Measurements from ENCODE around the gene FOXS1.
"Not testable (repeated sequence)": the region's sequence is repeated elsewhere in the genome, so short reads cannot be mapped to it uniquely, and the experiment has no call there.

Gene FOXS1

DNA sequence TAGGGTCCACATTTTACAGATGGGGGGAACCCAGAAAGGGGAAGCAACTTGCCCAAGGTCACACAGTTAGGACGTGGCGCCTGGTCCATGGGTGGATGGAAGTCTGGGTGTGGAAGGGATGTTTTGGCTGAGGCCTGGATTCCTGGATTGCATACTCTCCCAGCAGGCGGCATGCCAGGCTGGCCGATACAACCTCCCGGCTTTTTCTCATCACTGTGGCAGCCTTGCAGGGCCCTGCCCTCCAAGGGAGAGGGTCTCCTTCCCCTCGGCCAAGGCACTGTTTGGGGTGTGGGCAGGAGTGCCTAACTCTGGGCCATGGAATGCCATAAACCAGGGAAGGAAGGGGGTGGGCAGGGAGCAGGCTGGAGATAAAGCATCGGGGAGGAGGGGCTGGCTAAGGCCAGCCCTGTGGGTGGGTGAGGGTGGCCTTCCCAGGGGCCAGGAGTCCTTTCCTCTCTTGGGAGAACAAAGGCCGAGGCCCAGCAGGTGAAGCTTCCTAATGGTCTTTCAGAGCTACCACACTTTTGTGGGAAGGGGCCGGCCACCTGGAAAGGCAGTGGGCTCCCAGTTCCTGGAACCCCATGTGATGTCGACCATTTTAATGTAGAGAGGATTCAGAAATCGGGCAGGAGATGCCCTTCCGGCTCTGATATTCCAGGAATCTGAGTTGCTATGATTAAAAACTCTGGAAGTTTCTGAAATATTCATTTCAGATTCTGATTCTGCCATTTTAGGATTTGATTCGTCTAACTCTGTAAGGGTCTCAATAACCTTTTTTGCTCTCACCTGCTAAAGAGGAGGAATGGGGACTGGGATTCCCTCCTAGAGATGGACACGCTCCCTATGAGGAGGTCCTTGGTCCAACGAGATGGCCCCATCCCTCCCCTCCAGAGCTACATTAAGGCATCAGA is 4.2 kb downstream of the FOXS1 start:
- DNase-seq (ENCODE audit: low read depth in 2 of 2) = no peak

DNA sequence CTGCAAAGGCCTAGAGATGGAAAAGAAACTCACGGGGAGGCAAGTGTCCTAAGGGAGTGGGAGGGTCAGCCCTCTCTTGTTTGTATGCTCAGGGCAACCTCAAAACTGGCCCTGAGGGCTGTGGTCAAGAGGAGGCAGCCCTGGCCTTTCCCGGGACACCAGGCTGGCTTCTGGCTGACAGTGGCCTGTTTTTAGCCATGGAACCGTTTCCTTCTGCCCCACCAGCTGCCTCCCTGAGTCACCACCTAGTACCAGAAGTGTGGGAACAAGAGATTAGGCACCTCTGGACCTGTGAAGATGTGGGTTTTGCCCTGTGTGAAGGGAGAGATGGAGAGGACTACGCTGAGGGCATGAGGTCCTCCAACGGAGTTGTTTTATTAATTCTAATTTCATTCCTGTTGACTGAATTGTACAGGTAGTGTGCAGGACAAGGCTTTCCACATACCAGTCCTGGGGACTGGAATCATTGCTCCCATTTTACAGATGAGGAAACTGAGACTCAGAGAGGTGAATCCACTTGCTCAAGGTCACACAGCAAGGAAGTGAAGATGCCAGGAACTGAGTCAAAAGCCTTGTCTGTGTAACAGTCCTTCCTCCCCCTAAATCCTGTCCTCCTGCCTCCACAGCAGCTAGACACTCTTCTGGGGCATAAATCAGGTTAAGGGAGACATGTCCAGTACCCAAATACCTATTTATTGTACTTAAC is 5.5 kb downstream of the FOXS1 start:
- no peak for DNase-seq (ENCODE audit: low read depth in 2 of 2)

DNA sequence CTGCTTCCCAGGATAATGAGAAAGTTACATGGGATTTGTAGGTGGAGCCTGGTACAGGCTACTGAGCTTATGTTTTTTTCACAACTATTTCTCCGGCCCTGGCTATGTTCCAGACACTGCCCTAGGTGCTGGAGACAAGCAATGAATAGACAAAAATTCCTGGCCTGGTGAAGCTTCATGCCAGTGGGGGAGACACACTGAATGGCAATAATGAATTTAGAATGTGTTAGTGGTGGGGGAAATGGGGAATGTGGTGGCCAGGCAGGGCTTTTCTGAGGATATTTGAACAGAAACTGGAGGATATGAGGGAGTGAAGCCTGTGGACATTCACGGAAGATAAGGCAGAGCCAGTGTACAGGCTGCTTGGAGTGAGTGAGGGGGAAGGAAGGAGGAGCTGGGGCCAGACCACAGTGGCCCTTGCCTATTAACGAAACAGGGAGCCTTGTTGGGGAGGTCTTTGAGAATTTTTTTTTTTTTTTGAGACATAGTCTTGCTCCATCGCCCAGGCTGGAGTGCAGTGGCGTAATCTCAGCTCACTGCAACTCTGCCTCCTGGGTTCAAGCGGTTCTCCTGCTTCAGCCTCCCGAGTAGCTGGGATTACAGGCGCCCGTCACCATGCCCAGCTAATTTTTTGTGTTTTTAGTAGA is 6.6 kb downstream of the FOXS1 start:
- DNase-seq (ENCODE audit: low read depth in 2 of 2) = no peak

DNA sequence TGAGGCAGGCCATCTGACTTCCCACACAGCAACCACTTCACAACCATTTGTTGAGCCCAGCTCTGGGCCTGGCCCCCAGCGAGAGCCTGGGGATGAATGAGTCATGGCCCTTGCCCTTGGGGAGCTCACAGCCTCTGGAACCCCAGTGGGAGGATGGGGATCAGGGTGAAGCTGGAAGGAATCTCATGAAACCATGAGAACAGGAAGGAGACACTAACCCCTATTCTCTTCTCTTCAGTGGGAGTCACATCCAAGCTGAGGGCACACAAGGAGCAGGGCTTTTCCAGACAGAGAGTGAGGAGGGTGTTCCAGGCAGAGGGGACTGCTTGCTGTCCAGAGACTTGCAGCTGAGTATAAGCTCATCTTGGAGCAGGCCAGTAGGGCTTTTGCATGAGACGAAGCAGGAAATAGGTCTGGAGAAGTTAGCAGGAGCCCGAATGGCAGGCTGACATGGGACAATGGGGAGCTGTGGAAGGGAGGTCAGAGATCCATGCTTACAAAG is 7.5 kb downstream of the FOXS1 start:
- no peak for DNase-seq (ENCODE audit: low read depth in 2 of 2)

DNA sequence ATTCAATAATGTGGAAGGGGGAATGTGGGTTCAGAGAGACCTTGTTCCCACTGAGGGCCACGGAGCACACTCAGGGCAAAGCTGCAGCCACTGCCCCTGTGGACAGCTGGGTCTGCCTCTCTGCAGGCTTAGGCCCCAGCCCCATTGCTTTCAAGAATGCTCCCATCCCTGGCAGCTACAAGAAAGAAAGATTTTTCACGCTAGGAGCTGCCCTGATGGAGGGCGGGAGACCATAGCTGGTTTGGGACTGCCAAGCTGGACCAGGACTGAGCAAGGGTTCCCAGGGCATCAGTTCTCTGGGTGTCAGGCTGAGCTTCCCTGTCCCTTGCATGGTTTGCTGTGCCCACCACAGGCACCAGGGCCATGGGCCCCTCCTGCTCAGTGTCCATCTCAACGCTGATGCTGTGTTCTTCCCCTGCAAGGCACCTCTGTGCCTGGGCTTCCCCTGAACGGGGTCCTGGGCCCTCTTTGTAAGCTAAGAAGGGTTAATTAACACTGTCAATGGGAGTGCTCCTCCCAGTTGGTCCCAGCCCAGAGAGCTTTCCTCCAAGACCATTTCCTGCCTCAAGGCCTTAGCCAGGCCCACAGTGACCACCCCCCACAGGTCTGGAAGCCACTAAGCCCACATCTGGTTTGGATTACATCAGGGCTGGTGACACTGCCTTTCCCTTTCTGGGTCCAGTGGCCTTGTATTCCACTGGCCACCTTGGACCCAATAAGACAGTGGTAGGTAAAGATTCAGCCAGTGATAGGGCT is 8.4 kb downstream of the FOXS1 start:
- no peak for DNase-seq (ENCODE audit: low read depth in 2 of 2)

DNA sequence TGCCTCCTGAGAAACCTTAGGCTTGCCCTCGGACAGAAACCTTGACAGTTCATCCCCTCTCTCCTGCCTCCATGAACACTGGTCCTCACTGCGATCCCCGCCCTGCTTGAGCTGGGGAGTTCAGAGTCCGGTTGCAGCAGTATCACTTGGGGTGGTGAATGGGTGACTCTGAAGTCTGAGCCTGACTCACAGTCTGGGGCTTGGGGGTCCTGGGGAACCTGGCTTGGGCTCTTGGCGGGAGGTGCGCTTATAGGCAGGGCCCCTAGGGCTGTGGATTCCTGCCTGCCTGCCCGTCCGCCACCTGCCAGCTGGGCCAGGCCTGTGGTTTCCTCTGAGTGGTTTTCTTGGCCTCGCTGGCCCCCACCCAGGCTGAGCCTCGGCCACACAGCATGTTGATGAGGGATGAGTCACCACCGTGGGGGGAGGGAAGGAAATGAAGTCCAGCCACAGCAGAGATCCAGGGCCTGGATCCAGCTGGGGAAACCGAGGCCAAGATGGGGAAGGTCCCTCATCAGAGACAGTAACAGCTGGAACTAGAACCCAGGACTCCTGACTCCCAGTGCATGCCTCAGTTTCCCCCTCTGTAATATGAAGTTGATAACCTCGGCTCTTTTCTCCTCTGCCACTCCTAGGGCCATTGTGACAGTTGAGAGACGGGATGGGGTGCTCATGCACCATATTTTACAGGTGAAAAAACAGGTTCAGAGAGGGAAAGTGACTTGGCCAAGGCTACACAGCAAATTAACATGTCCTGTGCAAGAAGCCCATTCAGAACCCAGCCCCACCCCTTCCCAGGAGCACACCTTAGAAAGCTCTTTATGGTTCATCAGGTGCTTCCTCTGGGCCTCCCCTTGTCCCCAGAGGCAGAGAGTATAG is 9.2 kb downstream of the FOXS1 start:
- DNase-seq (ENCODE audit: low read depth in 2 of 2) = peak; percentile 33 to 42

DNA sequence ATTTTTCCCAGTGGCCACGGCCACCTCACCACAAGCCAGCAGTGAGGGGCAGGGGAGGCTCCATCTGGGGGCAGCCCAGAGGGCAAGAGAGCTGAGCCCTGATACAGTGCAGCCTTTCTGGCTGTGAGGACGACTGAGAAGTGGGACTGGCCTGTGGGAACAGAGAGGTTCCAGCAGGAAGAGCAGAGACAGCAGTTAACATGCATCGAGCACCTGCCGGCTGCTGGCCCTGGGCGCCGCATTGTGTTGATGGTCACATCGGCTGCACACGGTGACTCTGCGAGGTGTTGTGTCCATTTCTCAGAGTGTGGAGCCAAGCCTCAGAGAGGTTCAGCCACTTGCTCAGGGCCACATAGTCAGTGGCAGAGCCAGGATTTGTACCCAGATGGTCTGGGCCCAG is 9.8 kb downstream of the FOXS1 start:
- no peak for DNase-seq (ENCODE audit: low read depth in 2 of 2)

DNA sequence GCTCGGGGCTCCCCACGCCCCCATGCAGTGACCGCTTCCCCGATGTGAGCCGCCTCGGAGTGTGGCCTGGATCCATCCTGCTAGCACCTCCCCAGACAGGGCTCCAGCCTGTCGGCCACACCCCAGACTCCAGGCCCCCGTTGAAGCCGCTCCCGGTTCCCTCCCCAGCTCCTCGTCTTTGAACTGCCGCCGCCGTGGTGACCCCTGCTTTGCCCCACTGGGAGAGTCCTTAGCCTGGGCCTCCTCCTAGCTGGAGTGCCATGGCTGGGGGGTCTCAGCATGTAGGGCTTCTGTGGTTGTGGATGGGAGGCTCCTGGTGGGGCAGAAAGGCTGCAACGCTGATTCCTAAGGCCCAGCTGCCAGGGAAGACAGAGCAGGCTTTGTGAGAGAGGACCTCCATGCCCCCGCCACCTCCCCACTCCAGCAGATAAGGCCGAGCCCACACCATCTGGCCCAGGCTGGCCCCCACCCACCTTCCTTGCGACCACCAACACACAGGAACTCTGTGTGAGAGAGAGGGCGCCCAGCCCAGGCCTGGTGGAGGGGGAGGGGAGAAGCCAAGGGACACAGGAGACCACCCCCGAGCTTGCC is 11.4 kb downstream of the FOXS1 start:
- no peak for DNase-seq (ENCODE audit: low read depth in 2 of 2)

DNA sequence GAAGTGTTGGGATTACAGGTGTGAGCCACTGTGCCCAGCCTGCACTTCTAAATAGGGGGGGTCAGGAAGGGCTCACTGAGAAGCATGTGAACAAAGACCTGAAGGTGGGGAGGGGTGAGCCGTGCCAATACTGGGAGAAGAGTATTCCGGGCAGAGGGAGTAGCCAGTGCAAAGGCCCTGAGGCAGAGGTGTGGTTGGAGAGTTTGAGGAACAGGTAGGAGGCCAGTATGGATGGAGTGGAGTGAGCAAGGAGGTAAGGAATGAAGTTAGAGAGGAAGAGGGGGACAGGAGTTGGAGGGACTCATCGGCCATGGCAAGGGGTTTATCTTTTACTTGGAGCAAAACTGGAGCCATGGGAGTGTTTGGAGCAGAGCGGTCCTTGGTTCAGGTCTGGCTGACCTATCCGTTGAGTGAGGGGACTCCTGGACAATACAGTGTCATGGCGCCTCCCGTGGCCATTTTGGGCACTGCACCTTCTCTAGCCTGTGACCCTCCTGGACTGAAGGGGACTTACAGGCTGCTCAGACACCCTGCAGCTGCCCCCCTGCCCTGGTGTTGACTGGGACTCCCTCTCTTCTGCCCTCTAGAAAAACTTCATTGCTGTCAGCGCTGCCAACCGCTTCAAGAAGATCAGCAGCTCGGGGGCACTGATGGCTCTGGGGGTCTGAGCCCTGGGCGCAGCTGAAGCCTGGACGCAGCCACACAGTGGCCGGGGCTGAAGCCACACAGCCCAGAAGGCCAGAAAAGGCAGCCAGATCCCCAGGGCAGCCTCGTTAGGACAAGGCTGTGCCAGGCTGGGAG is 12.1 kb downstream of the FOXS1 start:
- DNase-seq (ENCODE audit: low read depth in 2 of 2) = no peak

DNA sequence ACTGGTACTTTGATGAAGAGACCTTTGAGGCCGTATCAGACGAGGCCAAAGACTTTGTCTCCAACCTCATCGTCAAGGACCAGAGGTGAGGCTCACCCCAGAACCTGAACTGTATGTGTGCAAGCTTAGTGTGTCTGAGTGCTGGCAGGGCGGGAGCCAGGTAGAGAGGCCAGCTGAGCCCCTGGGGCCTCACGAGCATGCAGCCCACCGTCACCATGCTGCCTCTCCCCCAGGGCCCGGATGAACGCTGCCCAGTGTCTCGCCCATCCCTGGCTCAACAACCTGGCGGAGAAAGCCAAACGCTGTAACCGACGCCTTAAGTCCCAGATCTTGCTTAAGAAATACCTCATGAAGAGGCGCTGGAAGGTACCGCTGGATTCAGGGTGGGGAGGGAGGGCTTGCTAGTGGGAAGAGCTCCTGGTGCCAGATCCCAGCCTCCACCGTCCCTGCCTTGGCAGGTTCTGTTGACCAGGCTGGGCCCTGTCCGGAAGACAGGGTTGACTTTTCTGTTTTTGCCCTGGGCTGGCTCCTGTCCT is 13.6 kb downstream of the FOXS1 start:
- no peak for DNase-seq (ENCODE audit: low read depth in 2 of 2)

DNA sequence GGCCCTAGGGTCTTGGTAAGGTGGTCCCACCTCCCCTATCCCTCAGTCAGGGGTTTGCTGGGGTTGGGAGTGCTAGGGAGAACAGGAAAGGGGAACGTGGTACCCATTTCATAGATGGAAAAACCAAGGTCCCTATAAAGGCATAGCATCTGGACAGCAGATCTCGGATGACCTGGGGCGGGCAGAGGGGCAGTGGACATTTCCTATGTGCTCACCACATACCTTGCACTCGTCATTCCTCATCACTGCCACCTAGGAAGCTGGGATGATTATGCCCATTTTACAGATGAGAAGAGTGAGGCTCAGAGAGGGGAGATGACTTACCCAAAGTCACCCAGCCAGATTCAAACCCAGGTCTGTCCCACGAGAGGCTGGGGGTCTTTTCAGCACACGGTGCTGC is 14.2 kb downstream of the FOXS1 start:
- DNase-seq (ENCODE audit: low read depth in 2 of 2) = no peak

DNA sequence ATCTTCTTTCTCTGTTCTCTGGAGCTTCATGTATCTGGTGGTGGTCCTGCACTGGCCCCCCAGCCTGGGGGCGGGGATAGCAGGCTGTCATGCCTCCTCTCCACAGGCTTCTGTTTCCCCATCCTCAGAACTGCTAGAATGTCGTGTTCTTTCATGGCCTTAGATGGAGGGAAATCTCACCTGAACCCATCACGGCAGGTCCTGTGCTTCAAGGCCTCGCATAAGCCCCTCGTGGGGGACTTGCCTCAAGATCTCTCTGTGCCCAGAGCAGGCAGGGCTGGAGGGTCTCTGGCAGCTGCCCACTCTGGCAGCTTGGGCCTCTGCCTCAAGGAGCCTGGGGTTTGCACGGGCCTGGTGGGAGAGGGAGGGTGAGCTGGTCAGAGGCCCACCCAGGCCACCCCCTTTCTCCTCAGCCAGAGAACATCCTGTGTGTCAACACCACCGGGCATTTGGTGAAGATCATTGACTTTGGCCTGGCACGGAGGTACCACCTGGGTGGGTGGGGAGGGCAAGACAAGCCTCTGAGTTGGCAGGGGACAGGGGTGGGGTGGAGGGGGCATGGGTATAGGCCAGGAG is 14.9 kb downstream of the FOXS1 start:
- no peak for DNase-seq (ENCODE audit: low read depth in 2 of 2)

DNA sequence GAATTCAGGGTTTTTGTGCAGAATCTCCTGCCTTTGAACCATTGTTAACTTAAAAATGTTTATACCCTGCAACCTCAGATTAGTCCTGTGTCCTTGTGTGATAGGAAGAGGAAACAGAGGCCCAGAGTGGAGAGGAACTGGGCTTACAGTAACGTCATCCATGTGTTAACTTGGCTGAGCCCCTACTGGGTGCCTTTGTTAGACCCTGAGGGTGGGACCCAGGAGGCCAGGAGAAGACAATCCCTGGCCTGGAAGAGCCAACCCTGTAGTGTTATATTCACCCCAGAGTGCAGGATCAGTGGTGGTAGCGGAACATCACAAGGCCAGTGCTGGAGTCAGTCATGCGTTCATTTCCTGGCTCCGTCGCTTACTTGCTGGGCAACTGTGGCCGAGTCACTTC is 15.7 kb downstream of the FOXS1 start:
- no peak for DNase-seq (ENCODE audit: low read depth in 2 of 2)

DNA sequence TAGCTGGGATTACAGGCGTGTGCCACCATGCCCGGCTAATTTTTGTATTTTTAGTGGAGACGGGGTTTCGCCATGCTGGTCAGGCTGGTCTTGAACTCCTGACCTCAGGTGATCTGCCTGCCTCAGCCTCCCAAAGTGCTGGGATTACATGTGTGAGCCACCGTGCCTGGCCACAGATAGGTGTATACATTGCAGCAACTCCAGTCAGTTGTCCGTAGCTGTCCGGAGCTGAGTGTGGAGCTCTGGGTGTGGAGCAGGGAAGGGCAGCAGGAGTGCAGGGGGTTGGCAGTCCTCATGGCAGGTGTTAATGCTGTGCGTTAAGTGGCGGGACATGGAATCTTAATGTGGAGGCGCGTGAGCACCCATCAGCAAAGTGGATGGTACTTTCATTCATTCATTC is 17.4 kb downstream of the FOXS1 start:
- DNase-seq (ENCODE audit: low read depth in 2 of 2) = not testable (repeated sequence)

DNA sequence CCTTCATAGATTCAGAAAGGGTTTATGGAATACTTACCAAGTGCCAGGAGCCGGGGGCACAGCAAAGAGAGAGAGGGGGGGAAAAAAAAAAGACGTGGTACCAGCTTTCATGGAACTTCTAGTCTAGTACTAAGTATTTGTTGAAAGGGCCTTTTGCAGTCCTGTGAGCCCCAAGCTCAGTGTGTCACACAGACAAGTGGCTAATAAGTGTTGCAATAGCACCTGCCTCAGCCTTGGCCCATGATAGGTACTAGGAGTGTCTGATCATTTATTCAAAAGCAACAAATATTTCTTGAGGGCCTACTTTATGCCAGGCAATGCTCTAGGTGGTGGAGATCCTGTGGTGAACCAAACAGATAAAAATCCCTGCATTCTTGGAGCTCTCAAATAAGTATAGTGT is 18.3 kb downstream of the FOXS1 start:
- no peak for DNase-seq (ENCODE audit: low read depth in 2 of 2)

DNA sequence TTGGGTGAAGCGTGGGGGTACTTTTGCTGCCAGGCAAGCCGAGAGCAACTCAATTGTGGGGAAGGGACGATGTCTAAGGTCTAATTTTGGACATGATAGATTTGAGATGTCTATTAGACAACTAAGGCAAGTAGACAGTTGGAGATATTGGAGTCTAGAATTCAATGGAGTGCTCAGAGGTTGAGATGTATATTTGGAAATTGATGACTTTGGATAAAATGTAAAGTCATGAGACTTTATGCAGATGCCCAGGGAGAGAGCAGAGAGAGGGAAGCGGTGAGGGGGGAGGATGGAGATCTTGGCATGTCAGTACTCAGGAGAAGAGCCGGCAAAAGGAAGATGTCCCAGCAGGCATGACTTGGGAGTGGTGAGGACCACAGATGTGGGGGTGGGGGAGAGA is 19.3 kb downstream of the FOXS1 start:
- DNase-seq (ENCODE audit: low read depth in 2 of 2) = no peak

DNA sequence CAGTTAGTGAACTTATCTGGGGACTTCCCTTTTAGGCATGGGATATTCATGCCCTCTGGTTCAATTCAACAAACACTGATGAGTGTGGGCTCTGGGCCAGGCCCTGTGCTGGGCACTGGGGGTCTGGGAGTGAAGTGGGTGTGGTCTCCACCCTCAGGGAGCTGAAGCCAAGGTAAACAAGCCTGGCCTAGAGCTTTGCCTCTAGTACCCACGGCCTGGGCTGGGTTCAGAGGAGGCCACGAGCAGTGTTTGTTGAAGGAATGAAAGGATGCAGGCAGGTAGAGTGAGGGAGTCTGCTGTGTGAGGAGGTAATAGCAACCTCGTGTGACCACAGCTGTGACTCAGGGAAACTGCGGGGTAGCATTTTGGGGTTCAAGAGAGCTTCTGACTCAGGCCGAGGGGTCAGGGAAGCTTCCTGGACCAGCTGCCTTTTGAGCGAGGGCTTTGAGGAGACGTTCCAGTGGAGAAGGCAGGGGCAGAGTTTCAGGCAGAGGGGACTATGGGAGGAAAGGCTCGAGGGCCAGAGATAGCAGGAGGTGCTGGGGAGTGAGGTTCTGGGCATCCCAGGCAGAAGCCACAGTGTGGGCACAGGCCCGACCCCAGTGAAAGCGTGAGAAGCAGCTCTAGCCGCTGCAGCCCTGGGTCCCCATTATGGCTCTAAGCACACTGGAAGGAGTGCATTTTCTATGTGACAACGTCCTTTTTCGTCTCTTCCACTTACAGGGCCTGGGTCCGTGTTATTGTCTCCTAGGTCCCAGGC is 20.7 kb downstream of the FOXS1 start:
- DNase-seq (ENCODE audit: low read depth in 2 of 2) = no peak

DNA sequence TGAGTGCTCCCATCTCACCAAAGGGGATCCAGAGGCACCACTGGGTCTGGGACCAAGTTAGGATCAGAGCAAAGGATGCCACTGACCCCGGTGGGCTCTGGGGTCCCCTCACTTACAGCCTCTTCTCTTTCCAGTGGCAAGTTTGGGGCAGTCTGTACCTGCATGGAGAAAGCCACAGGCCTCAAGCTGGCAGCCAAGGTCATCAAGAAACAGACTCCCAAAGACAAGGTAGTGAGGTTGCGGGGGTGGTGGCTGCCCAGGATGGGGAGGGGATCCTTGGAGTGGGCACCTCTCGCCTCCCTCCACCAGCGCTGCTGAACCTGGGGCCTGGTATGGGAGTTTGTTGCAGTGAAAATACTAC is 21.3 kb downstream of the FOXS1 start:
- DNase-seq (ENCODE audit: low read depth in 2 of 2) = no peak

All from fibroblast of skin of left biceps (primary cell).